ENCODE measurements around the gene IL4R.

DNA sequence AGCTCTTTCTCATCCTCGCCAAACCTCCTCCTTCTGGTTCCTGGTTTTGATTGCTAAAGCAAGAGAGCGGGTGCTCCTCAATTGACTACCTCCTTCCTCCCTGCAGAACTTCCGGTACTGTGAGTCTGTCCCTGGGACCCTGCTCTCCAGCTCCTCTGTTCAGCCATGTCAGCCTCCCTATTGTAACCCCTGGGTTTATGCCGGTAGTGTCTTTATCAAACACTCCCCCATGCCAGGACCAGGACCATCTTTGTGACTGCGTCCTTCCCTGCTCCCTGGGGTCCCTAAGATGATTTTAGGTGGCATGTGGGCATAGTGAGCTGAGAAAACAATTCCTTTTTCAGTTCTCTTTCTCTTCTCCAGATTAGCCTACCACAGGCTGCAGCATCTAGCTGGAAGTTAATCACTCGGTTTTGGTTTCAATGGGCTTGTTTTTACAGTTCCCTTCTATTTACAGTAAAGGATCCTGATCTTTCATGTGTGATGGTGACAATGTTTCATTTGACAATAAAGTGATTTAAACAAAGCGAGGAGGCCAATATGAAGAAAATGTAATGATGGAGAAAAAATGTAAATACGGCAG is 60.5 kb downstream of the IL4R start:
- TF ChIP-seq, protein P1, sequence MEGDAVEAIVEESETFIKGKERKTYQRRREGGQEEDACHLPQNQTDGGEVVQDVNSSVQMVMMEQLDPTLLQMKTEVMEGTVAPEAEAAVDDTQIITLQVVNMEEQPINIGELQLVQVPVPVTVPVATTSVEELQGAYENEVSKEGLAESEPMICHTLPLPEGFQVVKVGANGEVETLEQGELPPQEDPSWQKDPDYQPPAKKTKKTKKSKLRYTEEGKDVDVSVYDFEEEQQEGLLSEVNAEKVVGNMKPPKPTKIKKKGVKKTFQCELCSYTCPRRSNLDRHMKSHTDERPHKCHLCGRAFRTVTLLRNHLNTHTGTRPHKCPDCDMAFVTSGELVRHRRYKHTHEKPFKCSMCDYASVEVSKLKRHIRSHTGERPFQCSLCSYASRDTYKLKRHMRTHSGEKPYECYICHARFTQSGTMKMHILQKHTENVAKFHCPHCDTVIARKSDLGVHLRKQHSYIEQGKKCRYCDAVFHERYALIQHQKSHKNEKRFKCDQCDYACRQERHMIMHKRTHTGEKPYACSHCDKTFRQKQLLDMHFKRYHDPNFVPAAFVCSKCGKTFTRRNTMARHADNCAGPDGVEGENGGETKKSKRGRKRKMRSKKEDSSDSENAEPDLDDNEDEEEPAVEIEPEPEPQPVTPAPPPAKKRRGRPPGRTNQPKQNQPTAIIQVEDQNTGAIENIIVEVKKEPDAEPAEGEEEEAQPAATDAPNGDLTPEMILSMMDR (IDR thresholded peaks at IDR 0.05 in 8 of 11, conservative IDR thresholded peaks at IDR 0.05 in 3 of 11): no peak
- TF ChIP-seq POLR2AphosphoS5 (IDR thresholded peaks at IDR 0.05): no peak

Measured in spleen (tissue), 7 donors.